Activated CD4-positive, alpha-beta T cell treated with anti-CD3 and anti-CD28 coated beads, Interleukin-2, Interleukin-6, amounts not matched to agents 100 ng/mL and 50 ng/mL, durations not matched to agents 16 hours and 8 hours (primary cell): ENCODE data around the gene TRAPPC5.

Experiments
- DNase-seq: peaks from one replicate; pipeline ENCODE4 v3.0.0-alpha.2; 2020

TRAPPC5 gene

GRCh38 chr19:7734220-7735203, 53.9 kb downstream of the TRAPPC5 start:
- DNase-seq = no peak

- DNase-seq = no peak
These were observed 55.5 kb downstream of the TRAPPC5 start for GRCh38 chr19:7736148-7736547.

- DNase-seq = no peak
These were observed 56.6 kb downstream of the TRAPPC5 start for GRCh38 chr19:7737215-7737614.
